Cardiac muscle cell (in vitro differentiated cells and primary cell): Measurements from ENCODE around the gene PRR29. TPM values are rescaled to one million over a fixed set of nuclear protein-coding genes. Genes with fewer than 3 reads are reported as not detected.

Experiments used
- DNase-seq, 2 donors: peaks; one replicate each; pipeline versions ENCODE4 v3.0.0 to v3.0.0-alpha.2; 2010 to 2017; ENCODE audit warnings: low read depth in 1 of 2, low spot score in 1 of 2
- H3K27ac ChIP-seq: fragments of 200-600 bp; sonication (generic); 2 replicates; pipeline ENCODE4 v1.5.1; 2016
- H3K27me3 ChIP-seq: fragments of 200-600 bp; sonication (generic); 2 replicates; pipeline ENCODE4 v1.6.0; 2016; ENCODE audit warnings: control low read depth
- H3K36me3 ChIP-seq: fragments of 200-600 bp; sonication (generic); 2 replicates; pipeline ENCODE4 v1.5.1; 2016; ENCODE audit warnings: control low read depth
- H3K4me1 ChIP-seq: fragments of 200-600 bp; sonication (generic); 2 replicates; pipeline ENCODE4 v1.8.1; 2017; ENCODE audit warnings: low read depth, mild to moderate bottlenecking, mixed run types
- H3K4me3 ChIP-seq: fragments of 200-600 bp; sonication (generic); 2 replicates; pipeline ENCODE4 v1.5.1; 2016; ENCODE audit warnings: mild to moderate bottlenecking
- H3K9me3 ChIP-seq: fragments of 200-600 bp; sonication (generic); 2 replicates; pipeline ENCODE4 v1.5.1; 2017; ENCODE audit warnings: low read depth, mild to moderate bottlenecking, control low read depth
- CTCF ChIP-seq: IDR thresholded peaks from 2 replicates; pipeline ENCODE4 v1.5.1; 2012; ENCODE audit warnings: low read depth, mild to moderate bottlenecking, low read length
- polyA plus RNA-seq: library from polyadenylated mRNA; unstranded; fragments of >200 nt; fragmentation: Nextera tagmentation; extraction: Ambion mirVana; gene quantifications from 2 replicates; pipeline ENCODE4 v1.2.1, GENCODE V29; 2016
- total RNA-seq: library from RNA; depleted of rRNA; stranded (reverse); fragments of >200 nt; gene quantifications from 2 replicates; pipeline ENCODE4 v1.2.3, GENCODE V29; 2016

Gene PRR29
- total and polyA plus RNA-seq, 2 experiments from 2014 or later, result 1.7 to 3.6 TPM

GRCh38 chr17:63969278-63969677, 28.9 kb upstream of the PRR29 start:
- Histone ChIP-seq H3K9me3 (no peaks in the 10 kb centered on the region), H3K4me1 (no peaks in the 10 kb centered on the region), H3K4me3 (no peak overlapping the region), H3K27ac (no peak overlapping the region), H3K36me3 (no peaks in the 10 kb centered on the region), H3K27me3 (no peaks in the 10 kb centered on the region)
- no peak for TF ChIP-seq CTCF
- no peak for DNase-seq

- Histone ChIP-seq H3K4me3 (no peak within 1 kb of the TSS), H3K4me1 (no peaks in the 10 kb centered on the region), H3K9me3 (no peaks in the 10 kb centered on the region), H3K27ac (no peak within 1 kb of the TSS), H3K36me3 (no peaks in the 10 kb centered on the region), H3K27me3 (no peaks in the 10 kb centered on the region)
- DNase-seq, result no peak
- TF ChIP-seq CTCF, result no peak
Measured at GRCh38 chr17:63972796-63973195, 25.4 kb upstream of the PRR29 start, which contains the start of gene SCN4A. TSS of gene SCN4A (minus strand) at chr17:63972918. CDS start at chr17:63972841, 77 bp downstream.

GRCh38 chr17:63973247-63973646, 24.9 kb upstream of the PRR29 start:
- no peaks in the 10 kb centered on the region for H3K9me3 ChIP-seq
- H3K27me3 ChIP-seq, result no peaks in the 10 kb centered on the region
- no peak for DNase-seq
- no peaks in the 10 kb centered on the region for H3K4me1 ChIP-seq
- H3K4me3 ChIP-seq, result no peak overlapping the region
- H3K27ac ChIP-seq, result no peak overlapping the region
- no peaks in the 10 kb centered on the region for H3K36me3 ChIP-seq
- no peak for TF ChIP-seq CTCF

- Histone ChIP-seq H3K27me3 (no peaks in the 10 kb centered on the region), H3K36me3 (no peaks in the 10 kb centered on the region), H3K9me3 (no peaks in the 10 kb centered on the region), H3K27ac (no peak overlapping the region), H3K4me3 (no peak overlapping the region), H3K4me1 (no peaks in the 10 kb centered on the region)
- TF ChIP-seq CTCF, result no peak
- DNase-seq, result no peak
Measured at GRCh38 chr17:63973930-63974593, 24.1 kb upstream of the PRR29 start.

- Histone ChIP-seq H3K27ac (no peak overlapping the region), H3K36me3 (no peaks in the 10 kb centered on the region), H3K4me3 (no peak overlapping the region), H3K9me3 (no peaks in the 10 kb centered on the region), H3K4me1 (no peaks in the 10 kb centered on the region), H3K27me3 (no peaks in the 10 kb centered on the region)
- no peak for TF ChIP-seq CTCF
- no peak for DNase-seq
Measured at GRCh38 chr17:63974594-63975192, 23.5 kb upstream of the PRR29 start.
